ENCODE measurements around the gene COL23A1. TPM values are rescaled to one million over a fixed set of nuclear protein-coding genes. Genes with fewer than 3 reads are reported as not detected.

Gene COL23A1
- total and polyA plus RNA-seq, 2 of the 8 experiments (the other 6 are each of a cell fraction or from before 2014, with no cell fraction given), result 3.1 to 4.7 TPM

GRCh38 chr5:178271726-178272479 is 318.3 kb downstream of the COL23A1 start (continued):
- TF ChIP-seq CREB1 (IDR thresholded peaks at IDR 0.05), result no peak
- TF ChIP-seq NANOG (IDR thresholded peaks at IDR 0.05; ENCODE audit: insufficient read depth, low read depth, low read length, poor library complexity, severe bottlenecking), result no peak
- TF ChIP-seq TBP (IDR thresholded peaks at IDR 0.05; ENCODE audit: low read depth, low read length), result no peak
- no peak for TF ChIP-seq SP2 (IDR thresholded peaks at IDR 0.05; ENCODE audit: low read length)
- no peak for TF ChIP-seq ATF2 (IDR thresholded peaks at IDR 0.05; ENCODE audit: low read length)
- TF ChIP-seq SRF (IDR thresholded peaks at IDR 0.05; ENCODE audit: low read depth, low read length), result no peak
- no peak for TF ChIP-seq SIX5 (IDR thresholded peaks at IDR 0.05; ENCODE audit: low read depth, low read length)
- TF ChIP-seq HDAC2 (IDR thresholded peaks at IDR 0.05; ENCODE audit: borderline replicate concordance in 1 of 2, low read depth in 2 of 2, low read length in 2 of 2), result no peak
- TF ChIP-seq MAFK (IDR thresholded peaks at IDR 0.05; ENCODE audit: low read depth, low read length), result no peak
- no peak for TF ChIP-seq SAP30 (IDR thresholded peaks at IDR 0.05; ENCODE audit: insufficient read depth, insufficient replicate concordance, low read length)
- TF ChIP-seq RXRA (IDR thresholded peaks at IDR 0.05; ENCODE audit: insufficient read depth, low read depth, low read length), result no peak
- TF ChIP-seq RAD21 (IDR thresholded peaks at IDR 0.05 in 1 of 2, conservative IDR thresholded peaks at IDR 0.05 in 1 of 2; ENCODE audit: low read depth in 2 of 2, low read length in 2 of 2), result no peak

Data from H1 (cell line).